NCI-H774 (cell line): ENCODE data around the gene AK9.

ENCODE experiments used
- DNase-seq: peaks from one replicate; lab custom pipeline; 2025; lab: John Stamatoyannopoulos, UW

Gene AK9

DNA sequence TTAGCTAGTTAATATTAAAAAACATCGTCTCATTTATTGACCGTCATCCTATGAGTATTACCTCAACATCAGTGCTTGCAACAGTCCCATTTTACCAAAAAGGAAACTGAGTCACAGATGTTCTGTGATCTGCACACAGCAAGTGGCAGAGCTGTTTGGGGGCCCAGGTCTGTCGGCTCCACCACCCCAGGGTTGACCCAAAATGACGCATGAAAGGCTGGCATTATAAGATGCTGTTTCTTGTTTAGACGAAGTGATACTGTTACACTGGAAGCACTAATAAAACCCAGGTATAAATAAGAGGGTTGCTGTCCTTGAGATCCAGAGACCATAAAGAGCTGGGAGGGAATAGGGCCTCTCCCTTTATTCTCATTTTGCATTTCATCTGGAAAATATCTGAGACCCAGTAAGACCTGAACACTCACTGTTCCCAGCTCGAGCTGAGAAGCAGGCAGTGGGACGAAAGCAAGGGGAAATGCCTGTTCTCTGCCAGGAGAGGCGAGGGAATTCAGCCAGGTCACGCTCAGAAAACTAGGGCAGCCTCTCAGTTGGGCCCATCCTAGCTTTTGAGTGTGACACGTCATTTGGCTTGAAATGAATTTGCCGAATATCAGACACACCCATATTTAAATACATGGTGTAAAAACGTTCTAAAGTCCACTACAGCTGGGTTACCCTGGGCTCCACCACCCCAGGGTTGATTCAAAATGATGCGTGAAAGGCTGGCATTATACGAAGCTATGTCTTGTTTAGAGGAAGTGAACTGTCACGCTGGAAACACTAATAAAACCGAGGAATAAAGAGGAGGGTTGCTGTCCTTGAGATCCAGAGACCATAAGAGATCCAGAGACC is 234.1 kb downstream of the AK9 start:
- DNase-seq: peak; percentile 18

DNA sequence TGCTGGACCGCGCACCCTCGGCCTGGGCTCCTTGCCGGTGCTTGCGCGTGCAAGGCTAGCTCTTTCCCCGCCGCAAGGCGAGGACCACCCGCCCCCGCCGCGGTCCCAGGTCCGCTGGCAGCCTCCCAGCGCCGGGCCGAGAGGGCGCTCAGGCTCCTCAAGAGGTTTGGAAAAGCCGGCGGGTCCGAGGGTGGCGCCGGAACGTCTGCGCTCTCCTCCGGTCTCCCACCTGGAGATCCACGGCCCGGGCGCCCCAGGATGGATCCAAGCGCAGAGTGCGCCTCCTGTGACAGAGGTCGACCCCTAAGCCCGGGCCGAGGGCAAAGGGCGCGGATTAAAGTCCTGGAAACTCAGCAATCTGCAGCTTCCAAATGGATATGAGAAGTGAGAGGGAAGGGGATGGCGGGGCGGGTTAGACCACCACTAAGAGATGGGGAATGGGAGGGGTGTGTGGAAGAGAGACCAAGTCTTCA is 234.9 kb downstream of the AK9 start:
- peak; percentile 70 for DNase-seq

DNA sequence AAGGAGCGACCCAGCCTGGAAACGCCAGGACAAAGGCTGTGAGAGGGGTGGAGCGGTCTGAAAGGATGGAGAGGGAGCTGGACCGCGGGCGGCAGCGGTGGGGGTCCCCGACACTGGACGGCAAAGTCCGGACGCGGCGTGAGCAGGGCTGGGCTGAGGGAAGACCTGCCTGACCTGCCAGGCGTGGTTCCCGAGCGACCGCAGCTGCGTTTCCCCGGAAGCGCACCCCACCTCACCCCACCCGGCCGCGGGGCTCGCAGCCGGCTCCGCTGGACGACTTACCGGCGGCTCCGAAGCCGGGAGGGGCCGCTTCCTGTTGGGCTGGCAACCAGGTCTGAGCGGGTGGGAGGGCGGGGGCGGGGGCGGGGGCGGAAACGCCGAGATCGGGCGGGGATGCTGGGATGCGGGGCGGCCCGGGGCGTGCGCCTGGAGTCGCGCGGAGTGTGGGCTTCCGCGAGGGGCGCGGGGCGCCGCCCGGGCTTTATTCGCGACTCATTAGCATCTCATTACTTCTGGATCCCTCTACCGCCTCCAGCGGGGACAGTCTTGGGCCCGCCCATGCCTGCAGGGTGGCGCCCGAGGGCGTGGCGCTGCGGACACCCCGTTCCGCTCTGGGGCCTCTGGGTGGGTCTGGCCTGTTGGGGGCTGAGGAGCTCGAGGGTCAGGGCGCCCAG is 235.4 kb downstream of the AK9 start, which contains the start of gene MICAL1:
TSS of gene MICAL1 (minus strand) at position 336 of the 674 bp plus-strand sequence. CDS start 1,576 bp downstream, outside the sequence.
- peak; percentile 86 for DNase-seq

GRCh38 chr6:109454496-109455436 is 236.2 kb downstream of the AK9 start:
- no peak for DNase-seq

DNA sequence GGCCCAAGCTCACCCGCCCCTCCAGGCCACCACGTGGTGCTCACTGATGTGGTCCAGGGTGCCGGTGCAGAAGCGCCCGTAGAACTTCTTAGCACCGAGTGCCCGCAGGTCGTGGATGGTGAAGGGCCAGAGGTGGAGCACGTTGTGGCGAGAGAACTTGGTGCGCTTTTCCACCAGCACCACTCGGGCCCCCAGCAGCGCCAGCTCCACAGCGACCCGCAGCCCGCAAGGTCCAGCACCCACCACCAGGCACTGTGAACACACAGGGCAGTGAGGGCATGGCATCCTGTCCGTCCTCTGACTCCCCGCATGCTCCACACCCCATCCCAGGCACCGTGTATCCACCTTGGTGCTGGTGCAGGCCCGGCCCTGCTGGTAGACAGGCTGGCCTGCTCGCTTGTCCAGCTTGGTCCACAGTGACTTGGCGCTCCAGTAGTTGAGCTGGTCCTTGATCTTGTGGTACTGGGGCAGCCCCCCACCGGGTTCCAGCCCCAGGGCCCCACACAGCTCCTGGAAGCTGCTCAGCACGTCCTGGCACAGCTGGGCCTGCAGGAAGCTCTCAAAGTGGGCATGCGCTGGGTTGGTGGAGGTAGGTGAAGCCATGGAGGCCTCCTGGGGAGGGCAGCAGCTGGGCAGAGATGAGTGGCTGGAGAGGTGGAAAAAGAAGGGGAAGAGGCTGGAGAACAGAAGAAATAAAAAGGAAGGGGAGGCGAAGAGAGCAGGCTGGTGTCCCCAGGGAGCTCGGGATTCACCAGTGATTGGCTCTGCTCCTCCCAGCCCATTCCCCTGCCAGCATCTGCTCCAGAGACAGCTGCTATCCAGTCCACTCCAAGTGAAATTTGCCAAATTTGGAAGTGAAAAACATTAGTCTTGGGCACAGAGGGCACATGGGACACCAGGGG is 237.2 kb downstream of the AK9 start:
- no peak for DNase-seq

DNA sequence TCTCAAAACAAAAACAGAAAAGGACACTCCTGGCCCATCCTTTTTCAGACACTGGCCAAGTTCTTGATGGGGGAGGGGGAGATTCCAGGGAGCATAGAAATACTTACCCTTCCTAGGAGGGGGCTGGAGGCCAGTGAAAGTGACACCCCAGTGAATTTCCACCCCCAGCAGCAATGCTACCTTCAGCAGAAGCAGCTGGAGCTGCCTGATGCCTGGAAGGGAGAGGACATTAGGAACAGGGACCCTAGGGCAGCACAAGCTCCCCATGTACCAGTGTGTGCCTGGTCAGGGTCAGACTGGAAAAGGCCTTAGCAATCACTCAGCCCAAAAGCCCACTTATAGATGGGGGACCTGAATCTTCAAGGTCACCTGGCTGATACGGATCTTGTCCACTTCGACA is 237.8 kb downstream of the AK9 start:
- no peak for DNase-seq

- no peak for DNase-seq
Measured at GRCh38 chr6:109452181-109452580, 238.8 kb downstream of the AK9 start.

DNA sequence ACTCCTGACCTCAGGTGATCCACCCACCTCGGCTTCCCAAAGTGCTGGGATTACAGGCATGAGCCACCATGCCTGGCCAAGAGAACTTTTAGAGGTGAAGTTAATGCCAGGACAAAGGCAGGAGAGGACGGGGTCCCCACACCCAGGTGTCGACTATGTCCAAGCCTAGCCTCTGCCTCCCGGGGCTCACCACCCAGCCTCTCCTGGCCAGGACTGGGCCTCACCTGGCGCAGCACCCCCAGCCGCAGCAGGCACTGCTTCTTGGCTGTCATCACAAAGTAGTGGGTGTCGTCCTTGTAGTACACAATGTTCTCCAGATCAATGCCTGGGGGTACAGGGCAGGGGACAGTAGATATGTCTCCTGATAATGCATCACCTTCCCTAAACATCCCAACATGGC is 239.6 kb downstream of the AK9 start:
- DNase-seq: no peak

DNA sequence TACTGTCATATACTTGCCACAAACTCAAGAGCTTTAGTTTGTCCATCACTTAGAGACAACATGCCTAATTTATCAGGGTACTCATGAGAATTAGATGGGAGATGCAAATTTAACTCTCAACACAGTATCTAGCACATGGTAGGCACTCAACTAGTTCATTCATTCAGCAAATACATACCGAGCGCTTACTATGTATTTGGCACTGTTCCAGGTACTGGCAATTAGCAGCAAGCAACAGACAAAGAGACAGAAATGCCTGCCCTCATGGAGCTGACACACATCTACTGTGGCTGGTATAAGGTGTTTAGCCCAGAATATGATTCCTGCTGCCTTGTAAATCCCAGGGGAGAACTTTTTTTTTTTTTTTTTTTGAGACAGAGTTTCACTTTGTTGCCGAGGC is 240.2 kb downstream of the AK9 start:
- DNase-seq: no peak

GRCh38 chr6:109449795-109450673 is 241.0 kb downstream of the AK9 start:
- no peak for DNase-seq

GRCh38 chr6:109449064-109449794 is 241.8 kb downstream of the AK9 start:
- DNase-seq: no peak

DNA sequence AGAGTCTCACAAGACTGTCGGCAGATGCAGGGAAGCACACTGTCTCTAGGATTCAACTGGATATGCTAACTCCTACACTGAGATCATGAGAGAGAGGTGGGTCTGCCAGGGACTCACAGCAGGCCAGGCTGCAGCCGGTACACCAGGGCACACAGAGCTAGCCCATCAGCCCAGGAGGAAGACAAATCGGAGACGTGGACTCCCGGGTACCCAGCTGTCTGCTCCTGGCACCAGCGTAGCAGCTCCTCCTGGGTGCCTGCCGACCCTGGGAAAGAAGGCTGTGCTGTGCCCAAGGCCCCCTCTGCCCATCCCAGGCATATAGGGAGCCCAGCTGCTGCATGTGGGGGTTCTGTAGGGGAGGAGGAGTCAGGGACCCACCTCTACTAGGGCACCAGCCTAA is 242.4 kb downstream of the AK9 start:
- DNase-seq: no peak

- no peak for DNase-seq
Measured at GRCh38 chr6:109447878-109448555, 243.0 kb downstream of the AK9 start.

DNA sequence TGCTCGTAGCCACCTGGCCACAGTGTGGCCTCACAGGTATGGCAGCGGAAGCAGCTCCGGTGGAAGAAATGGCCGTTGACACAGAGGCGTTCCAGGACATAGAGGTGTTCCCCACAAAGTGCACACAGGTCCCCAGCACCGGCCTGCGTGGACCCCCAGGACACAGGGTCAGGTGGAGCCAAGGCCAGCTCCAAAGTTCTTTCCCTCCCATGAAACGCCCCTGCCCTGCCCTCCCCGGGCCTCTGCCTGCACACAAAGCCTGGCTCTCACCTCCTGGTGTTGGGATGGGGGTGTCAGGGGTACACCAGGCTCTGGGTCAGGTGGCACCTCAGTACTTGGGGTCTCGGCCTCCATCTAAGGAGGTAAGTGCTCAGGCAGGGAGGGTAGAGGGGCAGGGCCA is 243.9 kb downstream of the AK9 start:
- no peak for DNase-seq

DNA sequence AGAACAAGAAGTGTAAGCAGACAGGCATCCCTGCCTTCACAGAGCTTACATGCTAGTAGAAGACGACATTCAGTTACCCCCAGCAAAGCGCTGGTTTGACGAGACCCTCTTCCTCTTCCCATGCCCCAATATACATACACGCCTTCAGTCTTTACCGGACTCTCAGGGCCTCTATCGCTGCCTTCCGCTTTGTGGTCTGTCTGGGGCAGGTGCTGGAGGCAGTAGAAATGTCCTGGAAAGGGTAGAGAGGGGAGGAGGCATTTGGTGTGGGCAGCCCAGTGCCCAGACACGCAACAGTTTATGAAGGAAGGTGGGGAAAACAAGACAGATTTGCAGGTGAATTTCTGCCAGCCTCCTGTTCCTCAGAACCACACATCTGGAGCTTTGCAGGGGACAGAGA is 244.5 kb downstream of the AK9 start:
- no peak for DNase-seq

GRCh38 chr6:109446072-109446471 is 244.9 kb downstream of the AK9 start:
- DNase-seq: no peak

GRCh38 chr6:109445382-109445781 is 245.6 kb downstream of the AK9 start:
- DNase-seq: no peak

GRCh38 chr6:109443425-109443950 is 247.5 kb downstream of the AK9 start:
- DNase-seq: no peak
